Nephron progenitor cell (in vitro differentiated cells): ENCODE measurements around the gene SLC18A2.

ENCODE experiments used
- DNase-seq: peaks from one replicate; pipeline ENCODE4 v3.0.0; 2021
- H3K27ac Mint-ChIP-seq: 2 replicates; pipeline ENCODE4 v1.8.0; 2021; ENCODE audit warnings: mild to moderate bottlenecking, moderate library complexity, mixed read lengths
- H3K27me3 Mint-ChIP-seq: 2 replicates; pipeline ENCODE4 v1.8.0; 2021; ENCODE audit warnings: mild to moderate bottlenecking, low read depth, mixed read lengths; ENCODE audit not compliant: poor library complexity
- H3K36me3 Mint-ChIP-seq: 2 replicates; pipeline ENCODE4 v1.8.0; 2021; ENCODE audit warnings: low read depth, mixed read lengths
- H3K4me1 Mint-ChIP-seq: 2 replicates; pipeline ENCODE4 v1.8.0; 2021; ENCODE audit warnings: mixed read lengths
- H3K4me3 Mint-ChIP-seq: 2 replicates; pipeline ENCODE4 v1.8.0; 2021; ENCODE audit warnings: mild to moderate bottlenecking, moderate library complexity, mixed read lengths
- H3K9me3 Mint-ChIP-seq: 2 replicates; pipeline ENCODE4 v1.8.0; 2021; ENCODE audit warnings: mild to moderate bottlenecking, moderate library complexity, mixed read lengths
- TF ChIP-seq, protein P1 (sequence below): fragments of 200-600 bp; sonication (generic); IDR thresholded peaks from 2 replicates; pipeline ENCODE4 v1.5.0; 2021; ENCODE audit warnings: antibody characterized with exemption

Gene SLC18A2

DNA sequence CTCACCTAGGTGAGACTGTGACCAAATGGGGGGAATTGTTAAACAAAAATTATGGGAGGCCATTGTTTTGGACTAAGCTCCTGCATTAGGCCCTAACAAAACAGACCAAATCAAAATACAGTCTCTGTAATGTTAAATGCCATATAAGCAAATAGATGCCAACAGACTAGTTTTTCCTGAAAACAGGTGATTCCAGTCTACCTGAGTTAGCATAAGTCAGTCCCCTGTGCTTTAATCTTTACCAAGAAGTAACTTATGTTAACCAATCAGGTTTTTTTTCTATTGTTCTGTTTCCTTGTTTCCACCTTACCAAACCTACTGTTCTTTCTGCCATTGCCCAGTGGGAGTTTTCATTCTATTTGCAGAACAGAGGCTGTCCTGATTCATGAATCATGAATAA is 86.3 kb downstream of the SLC18A2 start:
- H3K36me3 Mint-ChIP-seq = peaks cover 30% of the 10 kb centered on the region
- no peak overlapping the region for H3K27ac Mint-ChIP-seq
- H3K4me1 Mint-ChIP-seq = peaks cover 13% of the 10 kb centered on the region
- TF ChIP-seq, protein P1, sequence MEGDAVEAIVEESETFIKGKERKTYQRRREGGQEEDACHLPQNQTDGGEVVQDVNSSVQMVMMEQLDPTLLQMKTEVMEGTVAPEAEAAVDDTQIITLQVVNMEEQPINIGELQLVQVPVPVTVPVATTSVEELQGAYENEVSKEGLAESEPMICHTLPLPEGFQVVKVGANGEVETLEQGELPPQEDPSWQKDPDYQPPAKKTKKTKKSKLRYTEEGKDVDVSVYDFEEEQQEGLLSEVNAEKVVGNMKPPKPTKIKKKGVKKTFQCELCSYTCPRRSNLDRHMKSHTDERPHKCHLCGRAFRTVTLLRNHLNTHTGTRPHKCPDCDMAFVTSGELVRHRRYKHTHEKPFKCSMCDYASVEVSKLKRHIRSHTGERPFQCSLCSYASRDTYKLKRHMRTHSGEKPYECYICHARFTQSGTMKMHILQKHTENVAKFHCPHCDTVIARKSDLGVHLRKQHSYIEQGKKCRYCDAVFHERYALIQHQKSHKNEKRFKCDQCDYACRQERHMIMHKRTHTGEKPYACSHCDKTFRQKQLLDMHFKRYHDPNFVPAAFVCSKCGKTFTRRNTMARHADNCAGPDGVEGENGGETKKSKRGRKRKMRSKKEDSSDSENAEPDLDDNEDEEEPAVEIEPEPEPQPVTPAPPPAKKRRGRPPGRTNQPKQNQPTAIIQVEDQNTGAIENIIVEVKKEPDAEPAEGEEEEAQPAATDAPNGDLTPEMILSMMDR = no peak
- H3K4me3 Mint-ChIP-seq = no peak overlapping the region
- DNase-seq = no peak
- peaks cover 12% of the 10 kb centered on the region for H3K9me3 Mint-ChIP-seq
- H3K27me3 Mint-ChIP-seq = no peaks in the 10 kb centered on the region
